OCI-LY1 (cell line): Measurements from ENCODE around the gene PXT1.

Source experiments
- EZH2 ChIP-seq: fragments of 200-600 bp; sonication (generic), shearing (Covaris generic); IDR thresholded peaks from 2 replicates; pipeline ENCODE4 v1.8.0; 2017; ENCODE audit warnings: borderline replicate concordance, mixed run types, mild to moderate bottlenecking, antibody characterized with exemption, low read length, moderate library complexity, mixed read lengths
- TF ChIP-seq, protein P1 (sequence below): fragments of 200-600 bp; sonication (generic), shearing (Covaris generic); IDR thresholded peaks from 2 replicates; pipeline ENCODE4 v1.5.1; 2017; ENCODE audit warnings: mild to moderate bottlenecking, antibody characterized with exemption, low read length, moderate library complexity, mixed read lengths

- TF ChIP-seq, protein P1, sequence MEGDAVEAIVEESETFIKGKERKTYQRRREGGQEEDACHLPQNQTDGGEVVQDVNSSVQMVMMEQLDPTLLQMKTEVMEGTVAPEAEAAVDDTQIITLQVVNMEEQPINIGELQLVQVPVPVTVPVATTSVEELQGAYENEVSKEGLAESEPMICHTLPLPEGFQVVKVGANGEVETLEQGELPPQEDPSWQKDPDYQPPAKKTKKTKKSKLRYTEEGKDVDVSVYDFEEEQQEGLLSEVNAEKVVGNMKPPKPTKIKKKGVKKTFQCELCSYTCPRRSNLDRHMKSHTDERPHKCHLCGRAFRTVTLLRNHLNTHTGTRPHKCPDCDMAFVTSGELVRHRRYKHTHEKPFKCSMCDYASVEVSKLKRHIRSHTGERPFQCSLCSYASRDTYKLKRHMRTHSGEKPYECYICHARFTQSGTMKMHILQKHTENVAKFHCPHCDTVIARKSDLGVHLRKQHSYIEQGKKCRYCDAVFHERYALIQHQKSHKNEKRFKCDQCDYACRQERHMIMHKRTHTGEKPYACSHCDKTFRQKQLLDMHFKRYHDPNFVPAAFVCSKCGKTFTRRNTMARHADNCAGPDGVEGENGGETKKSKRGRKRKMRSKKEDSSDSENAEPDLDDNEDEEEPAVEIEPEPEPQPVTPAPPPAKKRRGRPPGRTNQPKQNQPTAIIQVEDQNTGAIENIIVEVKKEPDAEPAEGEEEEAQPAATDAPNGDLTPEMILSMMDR = no peak
- TF ChIP-seq EZH2 = no peak
These were observed 91.7 kb downstream of the PXT1 start for GRCh38 chr6:36350681-36351571.
